Activated gamma-delta T cell treated with anti-CD3 and anti-CD28 coated beads, Interleukin-2, amount 50 U/mL, for 16 hours (primary cell): ENCODE results near the gene GABBR2.

ENCODE experiments used
- DNase-seq: peaks from one replicate; pipeline ENCODE4 v3.0.0-alpha.2; 2020; ENCODE audit warnings: low read depth

Gene GABBR2

DNA sequence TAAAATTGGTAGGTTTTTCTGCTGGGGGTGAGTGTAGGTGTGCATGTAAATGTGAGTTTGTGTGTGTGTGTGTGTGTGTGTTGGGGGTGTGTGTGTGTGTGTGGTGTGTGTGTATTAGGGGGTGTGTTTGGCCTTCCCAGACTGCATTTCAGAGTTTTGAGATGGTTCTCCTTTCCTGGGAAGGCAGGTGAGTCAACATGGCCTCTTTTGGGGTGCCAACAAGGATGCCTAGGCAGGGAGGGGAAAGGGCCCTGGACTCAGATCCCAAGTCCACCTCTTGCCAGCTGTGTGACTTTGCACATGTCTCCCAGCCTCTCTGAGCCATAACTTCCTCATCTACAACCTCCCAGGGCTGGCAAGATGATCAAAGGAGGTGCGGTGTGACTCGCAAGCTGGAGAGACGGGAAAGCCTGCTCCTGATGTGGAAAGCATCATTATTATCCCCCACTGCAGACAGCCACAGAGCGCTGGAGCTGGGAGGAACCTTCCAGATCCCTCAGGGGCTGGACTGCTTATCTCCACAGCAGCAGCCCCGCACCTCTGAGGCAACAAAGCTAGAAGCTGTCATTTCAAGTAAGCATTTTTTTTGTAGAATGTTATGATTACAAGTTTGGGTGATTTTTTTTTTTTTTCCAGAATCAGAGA, 389.8 kb downstream of the GABBR2 start:
- DNase-seq, result no peak

- DNase-seq, result no peak
Measured at GRCh38 chr9:98318041-98318790, 390.5 kb downstream of the GABBR2 start.

GRCh38 chr9:98317134-98317857, 391.4 kb downstream of the GABBR2 start:
- no peak for DNase-seq

GRCh38 chr9:98316445-98317133, 392.1 kb downstream of the GABBR2 start:
- DNase-seq, result no peak

DNA sequence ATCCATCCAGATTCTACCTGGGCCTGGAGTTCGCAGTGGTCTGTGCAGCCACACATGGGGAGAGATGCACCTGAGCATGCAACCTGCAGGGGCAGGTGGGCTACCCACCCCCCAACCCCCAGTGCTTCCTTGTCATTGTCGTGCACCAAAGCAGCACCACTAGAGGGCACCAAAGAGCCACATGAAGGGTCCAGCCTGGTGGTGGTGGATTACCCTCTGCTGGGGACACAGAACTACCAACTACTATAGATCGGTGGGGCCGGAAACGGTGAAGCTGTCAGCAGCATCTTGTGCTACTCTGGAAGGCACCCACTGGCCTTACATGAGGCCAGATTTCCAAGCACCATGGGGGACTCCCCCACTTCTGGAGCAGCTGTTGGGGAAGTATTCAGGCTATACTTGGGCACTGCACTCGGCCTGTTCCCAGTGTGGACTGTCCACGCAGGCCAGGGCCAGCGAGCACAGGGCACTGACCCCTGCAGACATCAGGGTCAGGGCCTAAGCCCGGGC, 393.1 kb downstream of the GABBR2 start:
- DNase-seq, result peak; percentile 59

DNA sequence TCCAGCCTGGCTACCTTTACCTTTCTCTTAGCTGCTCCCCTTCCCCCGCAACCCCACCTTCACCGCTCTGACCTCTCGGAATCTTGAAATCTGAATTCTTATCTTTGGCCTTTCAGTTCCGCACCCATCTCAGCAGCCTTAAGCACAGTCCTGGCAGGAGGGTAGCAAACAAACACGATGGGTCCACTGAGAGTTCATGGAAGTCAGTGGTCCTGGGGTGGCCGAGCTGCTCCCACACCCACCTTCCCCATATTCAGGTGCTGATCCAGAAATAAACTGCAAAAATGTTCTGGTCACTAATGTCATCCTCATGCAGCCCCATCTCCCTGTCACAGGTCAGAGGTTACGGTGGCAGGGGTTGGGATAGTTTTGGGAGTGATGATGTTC, 393.7 kb downstream of the GABBR2 start:
- DNase-seq, result no peak

DNA sequence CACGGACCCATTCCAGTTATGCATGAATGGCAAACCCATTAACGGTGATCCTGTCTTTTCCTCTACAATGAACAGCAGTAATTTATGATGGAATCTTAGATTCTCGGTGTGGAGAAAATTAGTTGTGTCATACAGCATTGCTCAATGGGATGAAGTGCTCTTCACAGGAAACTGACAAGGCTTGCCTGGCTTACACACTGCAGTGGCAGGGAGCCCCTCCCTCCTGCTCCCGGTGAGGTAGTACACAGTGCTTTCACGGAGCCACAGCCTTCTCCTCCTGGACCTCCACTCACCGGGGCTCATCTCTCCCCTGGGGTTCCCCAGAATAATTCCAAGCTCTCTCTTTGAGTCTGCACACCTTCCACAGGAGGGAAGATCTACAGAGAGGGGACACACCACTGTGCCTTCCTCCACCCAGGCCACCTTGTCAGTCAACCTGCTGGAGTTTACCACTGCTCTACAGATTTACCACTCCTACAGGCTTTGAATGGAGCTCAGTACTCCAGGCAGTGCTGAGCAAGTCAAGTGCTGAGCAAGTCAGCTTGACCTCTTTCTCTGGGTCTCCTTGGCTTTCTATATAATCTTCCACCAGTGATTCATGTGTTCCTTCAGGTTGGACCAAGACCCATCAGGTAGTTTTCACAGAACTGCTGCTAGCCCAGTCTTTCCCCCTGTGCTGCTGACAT, 394.2 kb downstream of the GABBR2 start:
- DNase-seq, result no peak

GRCh38 chr9:98312365-98312764, 396.4 kb downstream of the GABBR2 start:
- no peak for DNase-seq

- no peak for DNase-seq
Measured at GRCh38 chr9:98311541-98311940, 397.2 kb downstream of the GABBR2 start.

DNA sequence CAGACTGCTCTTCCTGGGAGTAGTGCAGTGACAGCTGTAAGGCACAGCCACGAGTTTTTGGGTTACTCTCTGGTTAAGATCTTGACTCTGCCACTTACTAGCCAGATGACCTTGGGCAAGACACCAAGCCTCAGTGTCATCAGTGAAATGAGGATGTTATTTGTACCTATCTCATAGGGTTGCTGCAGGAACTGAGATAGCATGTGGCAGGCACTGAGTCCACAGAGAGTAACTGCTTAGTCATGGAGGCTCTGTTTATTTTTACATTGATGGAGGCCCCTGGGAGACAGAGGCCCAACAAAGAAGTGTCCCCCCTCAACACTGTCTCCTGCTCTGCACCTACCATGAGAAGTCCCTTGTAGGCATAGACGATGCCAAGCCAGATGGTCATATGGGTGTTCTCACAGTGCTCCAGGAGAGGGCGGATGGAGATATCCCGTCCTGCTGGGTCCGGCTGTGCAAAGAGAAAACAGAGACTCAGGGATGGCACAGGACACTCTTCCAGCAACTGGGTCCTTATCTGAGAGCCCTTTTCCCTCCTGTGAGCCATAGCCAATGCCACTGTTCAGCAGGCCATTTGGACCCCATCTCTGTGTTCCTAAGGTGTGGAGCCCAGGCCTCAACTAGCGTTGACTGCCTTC, 397.9 kb downstream of the GABBR2 start:
- DNase-seq, result no peak

DNA sequence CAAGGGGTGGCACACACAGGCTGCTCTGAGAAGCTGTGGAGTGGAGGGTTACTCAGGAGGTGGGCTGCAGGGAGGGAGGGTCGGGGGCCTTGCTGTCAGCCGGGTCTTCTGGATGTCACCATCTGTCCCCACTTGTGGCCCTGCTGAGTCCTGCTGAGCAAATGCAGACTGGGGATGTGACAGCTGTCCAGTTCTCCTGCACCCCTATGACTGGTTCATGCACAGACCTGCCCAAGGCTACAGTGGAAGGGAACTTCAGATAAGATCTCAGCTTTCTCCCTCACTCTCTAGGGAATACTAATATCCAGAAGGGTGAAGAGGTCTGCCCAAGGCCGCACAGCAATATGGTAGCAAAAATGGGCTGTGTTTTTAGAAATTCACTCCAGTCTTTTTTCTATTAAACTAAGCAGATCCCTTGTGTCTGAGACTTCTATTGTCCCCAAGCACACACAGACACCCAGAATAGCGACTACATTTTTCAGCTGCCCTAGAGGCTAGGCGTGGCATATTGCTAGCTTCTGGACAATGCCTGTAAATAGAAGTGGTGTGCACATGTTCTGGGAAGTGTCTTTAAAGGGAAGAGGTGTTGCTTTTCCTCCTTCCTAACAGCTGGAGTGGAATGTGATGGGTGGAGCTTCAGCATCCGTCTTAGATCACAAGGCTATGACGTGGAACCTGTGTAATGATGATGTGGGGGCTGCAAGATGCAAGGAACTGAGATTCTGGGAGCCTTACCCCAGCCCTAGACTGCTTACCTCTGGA, 402.2 kb downstream of the GABBR2 start:
- no peak for DNase-seq

GRCh38 chr9:98304381-98304780, 404.4 kb downstream of the GABBR2 start:
- DNase-seq, result no peak

GRCh38 chr9:98303633-98304125, 405.1 kb downstream of the GABBR2 start:
- DNase-seq, result no peak

DNA sequence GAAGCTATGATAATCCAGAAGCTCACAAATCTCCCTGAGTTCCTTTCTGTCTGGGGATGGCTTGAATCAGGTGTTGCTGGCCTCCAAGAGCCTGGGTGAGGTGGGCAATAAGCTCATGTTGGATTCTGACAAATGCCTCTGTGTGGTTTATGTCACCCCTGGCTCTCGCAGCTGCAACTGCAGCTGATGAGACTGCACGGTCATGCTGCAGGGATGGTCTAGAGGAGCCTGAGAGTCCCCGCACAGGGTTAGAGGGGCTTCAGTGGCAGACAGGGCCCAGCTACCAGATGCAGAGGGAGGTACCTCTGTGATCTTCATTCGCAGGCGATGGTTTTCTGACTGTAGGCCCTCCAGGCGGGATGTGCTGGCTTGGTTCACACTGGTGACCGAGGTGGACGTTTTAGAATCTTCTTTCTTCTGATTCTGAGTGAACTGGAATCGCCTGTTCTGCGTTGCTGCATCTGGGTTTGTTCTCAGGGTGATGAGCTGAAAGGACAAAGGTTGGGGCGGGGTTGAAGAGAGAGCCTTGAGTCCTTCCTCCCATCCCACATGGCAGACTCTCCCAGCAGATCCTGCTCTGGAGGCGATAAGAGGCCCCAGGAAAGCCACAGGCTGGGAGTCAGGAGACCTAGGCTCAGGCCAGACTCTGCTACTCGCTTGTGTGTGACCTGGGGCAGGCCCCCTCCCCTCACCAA, 405.6 kb downstream of the GABBR2 start:
- DNase-seq, result no peak

DNA sequence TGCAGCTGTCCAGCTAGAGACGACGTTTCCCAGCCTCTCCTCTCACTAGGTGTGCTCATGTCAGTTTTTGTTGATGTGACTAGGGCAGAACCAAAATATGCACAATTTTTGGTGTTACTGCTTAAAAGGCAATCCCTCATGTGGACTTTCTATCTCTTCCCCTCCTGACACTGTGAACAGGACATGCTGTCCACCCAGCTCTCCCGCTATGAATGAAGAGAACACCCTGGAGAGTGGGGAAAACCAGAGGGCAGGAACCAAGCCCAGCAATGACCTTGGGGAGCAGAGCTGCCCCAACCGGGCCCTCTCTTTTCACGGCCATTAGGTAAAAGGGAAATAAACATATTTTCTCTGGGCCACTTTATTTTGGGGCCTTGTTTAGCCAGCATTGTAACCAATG, 406.6 kb downstream of the GABBR2 start:
- DNase-seq, result no peak

GRCh38 chr9:98300611-98301010, 408.1 kb downstream of the GABBR2 start:
- DNase-seq, result no peak

GRCh38 chr9:98298476-98298875, 410.3 kb downstream of the GABBR2 start:
- no peak for DNase-seq

DNA sequence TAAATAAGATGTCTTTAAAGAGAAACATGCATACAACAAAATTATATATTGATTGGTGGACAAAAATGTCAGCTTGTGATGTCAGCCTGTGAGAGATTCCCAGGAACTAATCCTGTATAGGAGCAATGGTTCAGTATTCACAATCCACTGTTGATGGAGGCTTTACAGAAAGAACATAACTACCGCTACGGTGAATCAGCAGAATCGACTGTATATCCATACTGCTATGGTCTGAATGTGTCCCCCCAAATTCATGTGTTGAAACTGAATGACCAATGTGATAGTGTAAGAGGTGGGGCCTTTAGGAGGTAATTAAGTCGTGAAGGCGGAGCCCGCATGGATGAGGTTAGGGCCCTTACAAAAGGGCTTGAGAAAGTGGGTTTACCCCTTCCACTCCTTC, 412.9 kb downstream of the GABBR2 start:
- no peak for DNase-seq

DNA sequence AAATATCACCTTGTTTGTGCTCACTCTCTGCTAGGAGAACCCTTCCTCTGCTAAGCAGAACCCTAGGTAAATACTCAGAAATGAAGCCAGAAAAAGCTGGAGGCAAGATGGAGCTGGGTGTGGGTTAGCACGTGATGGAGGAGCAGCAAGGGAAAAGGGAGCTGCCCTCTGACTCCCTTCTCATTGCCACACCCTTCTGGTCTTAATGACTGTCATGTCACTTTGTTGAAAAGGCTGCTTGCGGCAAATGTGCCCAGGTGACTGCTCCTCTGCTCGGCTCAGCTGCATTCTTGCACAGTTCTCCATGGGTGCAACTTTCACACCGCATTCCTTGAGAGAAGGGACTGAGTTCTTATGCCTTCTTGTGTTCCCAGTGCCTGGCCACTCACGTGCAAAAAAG, 416.9 kb downstream of the GABBR2 start:
- no peak for DNase-seq

- DNase-seq, result no peak
Measured at GRCh38 chr9:98290411-98290810, 418.3 kb downstream of the GABBR2 start.
